H1 (cell line): ENCODE measurements around the gene WDR7.

Experiments
- CTCF ChIP-seq, 3 experiments: IDR thresholded peaks; 1 replicate in 2 of 3; 2 replicates in 1 of 3; pipeline versions ENCODE4 v1.5.1 to v1.6.1; 2011; ENCODE audit warnings: low read length in 3 of 3, mild to moderate bottlenecking in 3 of 3, inconsistent platforms in 2 of 3, low read depth in 1 of 3, moderate library complexity in 1 of 3; ENCODE audit not compliant: insufficient read depth in 1 of 3; ENCODE audit errors: control extremely low read depth in 1 of 3
- POLR2AphosphoS5 ChIP-seq: IDR thresholded peaks from 2 replicates; pipeline ENCODE4 v1.6.1; 2011; ENCODE audit warnings: low read depth, low read length

- TF ChIP-seq POLR2AphosphoS5 (no peak), CTCF (IDR thresholded peaks at IDR 0.05; ENCODE audit: control extremely low read depth in 1 of 3, insufficient read depth in 1 of 3, low read depth in 1 of 3, low read length in 3 of 3) (no peak)
Observed at GRCh38 chr18:56722518-56722917, 71.4 kb downstream of the WDR7 start.
